Right lobe of liver (tissue), 4 donors: ENCODE measurements around the gene CYGB.

Experiments
- POLR2A ChIP-seq: fragments of 450-650 bp; IDR thresholded peaks from one replicate; pipeline ENCODE4 v1.6.1; 2017; ENCODE audit warnings: antibody characterized with exemption, mild to moderate bottlenecking
- TF ChIP-seq, protein P1 (sequence below), 4 donors: fragments of 200-600 bp in 3 of 4; fragments of 450-650 bp in 1 of 4; IDR thresholded peaks; one replicate each; pipeline versions ENCODE4 v1.5.1 to v1.8.0; 2016 to 2022; ENCODE audit warnings: antibody characterized with exemption in 4 of 4, mild to moderate bottlenecking in 2 of 4
- donor health status: DM: no; HTN: no; CAD: no.
- donor health status: DM: no; HTN: no; CAD: no.
- donor health status: DM: no; HTN: yes; CAD: no.

DNA sequence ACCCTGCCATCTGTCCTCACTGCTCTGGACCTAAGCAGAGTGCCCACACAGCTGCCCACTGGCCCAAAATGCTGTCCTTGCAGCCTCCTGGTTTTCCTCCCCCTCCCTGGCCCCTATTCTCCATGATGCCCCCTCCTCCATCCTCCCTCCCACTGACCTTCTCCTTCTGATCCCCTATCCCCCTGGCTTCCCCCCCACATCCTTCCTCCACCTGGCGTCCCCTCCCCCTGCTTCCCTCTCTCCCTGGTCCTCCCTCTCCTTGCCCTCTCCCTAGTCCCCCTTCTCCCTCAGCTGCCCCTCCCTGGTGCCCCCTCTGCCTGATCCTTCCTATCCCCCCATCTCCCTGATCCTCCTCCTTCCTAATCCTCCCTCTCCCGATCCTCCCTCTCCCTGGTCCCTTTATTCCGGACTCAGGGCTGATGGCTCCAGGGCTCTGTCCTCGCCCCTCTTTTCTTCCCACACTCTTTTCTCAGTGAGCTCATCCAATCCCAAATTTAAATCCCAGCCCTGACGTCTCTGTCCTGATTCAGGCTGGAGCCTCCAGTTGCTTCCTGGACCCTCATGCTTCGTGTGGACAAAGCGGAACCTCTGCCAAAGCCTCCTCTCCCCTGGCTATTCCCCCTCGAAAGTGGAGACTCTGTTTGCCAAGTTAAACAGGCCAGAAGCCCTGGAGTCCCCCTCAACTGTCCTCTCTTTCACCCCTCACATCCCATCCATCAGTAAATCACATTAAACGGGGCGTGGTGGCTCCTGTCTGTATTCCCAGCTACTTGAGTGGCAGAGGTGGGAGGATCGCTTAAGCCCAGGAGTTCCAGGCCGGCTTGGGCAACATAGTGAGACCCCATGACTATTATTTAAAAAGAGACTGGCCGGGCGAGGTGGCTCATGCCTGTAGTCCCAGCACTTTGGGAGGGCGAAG, 18.2 kb downstream of the CYGB start:
- no peak for TF ChIP-seq POLR2A
- TF ChIP-seq, protein P1, sequence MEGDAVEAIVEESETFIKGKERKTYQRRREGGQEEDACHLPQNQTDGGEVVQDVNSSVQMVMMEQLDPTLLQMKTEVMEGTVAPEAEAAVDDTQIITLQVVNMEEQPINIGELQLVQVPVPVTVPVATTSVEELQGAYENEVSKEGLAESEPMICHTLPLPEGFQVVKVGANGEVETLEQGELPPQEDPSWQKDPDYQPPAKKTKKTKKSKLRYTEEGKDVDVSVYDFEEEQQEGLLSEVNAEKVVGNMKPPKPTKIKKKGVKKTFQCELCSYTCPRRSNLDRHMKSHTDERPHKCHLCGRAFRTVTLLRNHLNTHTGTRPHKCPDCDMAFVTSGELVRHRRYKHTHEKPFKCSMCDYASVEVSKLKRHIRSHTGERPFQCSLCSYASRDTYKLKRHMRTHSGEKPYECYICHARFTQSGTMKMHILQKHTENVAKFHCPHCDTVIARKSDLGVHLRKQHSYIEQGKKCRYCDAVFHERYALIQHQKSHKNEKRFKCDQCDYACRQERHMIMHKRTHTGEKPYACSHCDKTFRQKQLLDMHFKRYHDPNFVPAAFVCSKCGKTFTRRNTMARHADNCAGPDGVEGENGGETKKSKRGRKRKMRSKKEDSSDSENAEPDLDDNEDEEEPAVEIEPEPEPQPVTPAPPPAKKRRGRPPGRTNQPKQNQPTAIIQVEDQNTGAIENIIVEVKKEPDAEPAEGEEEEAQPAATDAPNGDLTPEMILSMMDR (IDR thresholded peaks at IDR 0.05): no peak
